ENCODE measurements around the gene RFX3.

Gene RFX3

DNA sequence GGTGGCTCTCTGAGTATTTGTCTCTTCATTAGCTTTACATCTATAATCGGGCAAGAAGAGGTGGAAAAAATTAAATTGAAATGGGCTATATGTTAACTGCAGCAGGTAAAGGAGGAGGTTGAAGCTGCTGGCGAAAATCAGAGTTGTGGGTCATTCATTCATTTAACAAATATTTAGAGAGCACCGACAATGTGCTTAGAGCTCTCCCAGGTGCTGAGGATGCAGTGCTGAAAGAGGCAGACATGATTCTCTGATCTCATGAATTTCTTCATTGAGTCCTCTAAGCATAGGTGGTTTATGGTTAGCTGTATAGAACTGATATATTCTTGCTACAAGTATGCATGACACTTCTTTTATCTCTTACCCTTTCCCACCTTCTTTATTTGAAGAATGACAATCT is 243.4 kb downstream of the RFX3 start:
- DNase-seq (ENCODE audit: low spot score), result no peak

DNA sequence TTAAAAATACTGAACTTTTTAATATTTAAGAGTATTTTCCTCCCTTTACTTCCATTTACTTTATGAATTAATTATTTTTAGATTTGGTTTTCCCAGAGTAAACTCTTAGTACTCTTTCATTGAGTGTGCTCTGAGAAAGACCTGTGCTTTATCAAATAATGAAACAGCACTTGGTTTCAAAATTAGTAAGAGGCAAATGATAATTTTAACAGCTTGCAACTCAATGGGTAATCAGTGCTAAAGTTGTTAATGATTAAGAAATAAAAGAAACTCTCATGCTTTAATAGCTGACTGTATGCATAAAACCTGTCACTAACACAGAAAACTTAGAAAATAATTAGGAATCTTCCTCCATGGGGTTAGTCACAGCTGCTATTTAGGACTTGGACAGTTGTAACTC is 244.4 kb downstream of the RFX3 start:
- DNase-seq (ENCODE audit: low spot score), result no peak

DNA sequence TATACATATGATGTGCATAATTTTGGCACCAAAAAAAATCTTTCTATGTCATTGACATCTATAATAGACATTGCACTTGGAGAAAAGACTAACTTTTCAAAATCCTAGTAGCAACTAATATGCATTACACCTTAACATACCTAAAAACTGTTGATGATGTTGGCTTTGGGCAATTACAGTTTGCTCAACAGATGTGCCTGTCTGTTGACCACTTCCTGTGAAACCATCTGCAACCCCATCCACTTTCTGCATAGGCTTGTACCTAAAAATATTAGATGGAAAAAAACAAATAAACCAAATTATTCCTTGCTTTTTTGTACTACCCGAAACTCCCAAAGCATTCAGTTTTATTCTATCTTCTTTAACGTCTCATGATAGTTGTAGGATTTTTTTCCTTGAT is 248.6 kb downstream of the RFX3 start:
- no peak for DNase-seq (ENCODE audit: low spot score)

DNA sequence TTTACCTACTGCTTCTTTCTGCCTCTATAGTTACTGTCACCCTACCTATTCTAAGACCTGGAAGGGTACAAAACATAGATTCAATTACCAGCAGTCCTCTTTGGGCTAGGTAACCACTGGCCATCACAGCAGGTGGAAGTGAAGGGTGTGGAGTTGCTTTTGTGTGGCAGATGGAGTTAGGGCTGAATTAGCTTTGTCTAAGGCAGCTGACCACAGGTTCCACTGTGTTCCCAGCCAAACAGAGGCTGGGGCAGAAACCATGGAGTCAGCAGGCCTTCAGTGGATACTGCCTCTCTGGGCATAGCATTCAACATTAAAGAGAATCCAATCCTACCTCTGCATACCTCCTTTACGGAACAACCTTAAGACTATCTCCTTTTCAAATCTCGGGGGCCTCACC is 254.2 kb downstream of the RFX3 start:
- no peak for DNase-seq (ENCODE audit: low spot score)

DNA sequence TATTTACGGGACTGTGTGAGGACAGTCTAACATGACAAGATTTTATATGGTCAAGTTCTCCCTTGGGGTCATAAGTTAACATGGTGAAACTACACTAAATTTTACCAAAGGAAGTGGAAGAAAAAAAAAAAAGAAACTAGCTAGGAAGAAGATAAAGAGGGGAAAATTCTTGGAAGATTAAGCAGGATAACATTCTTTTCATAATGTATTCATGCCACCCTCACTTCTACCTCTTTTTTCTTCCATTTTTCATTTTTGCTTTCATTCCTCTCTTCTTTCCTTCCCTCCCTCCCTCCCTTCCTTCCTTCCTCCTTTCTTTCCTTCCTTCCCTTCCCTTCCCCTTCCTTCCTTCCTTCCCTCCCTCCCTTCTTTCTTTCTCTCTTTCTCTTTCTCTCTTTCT is 254.6 kb downstream of the RFX3 start:
- DNase-seq (ENCODE audit: low spot score), result no peak

DNA sequence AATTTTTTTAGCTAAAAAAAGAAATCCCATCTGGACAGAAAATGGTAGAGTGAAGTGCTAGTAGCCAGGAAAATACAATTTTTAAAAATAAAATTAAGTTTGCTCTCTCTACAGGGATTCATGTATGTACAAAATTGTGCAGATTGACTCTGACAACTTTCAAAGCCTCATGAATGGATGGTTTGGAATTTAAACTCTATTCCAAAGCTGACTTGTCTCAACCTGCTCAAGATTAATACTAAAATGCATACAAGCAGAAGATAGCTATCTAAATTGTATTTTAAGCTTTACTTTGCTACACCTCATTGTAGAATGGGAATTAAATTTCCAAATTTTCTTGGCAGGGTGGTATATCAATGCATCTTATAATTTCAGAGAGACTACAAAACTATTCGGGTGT is 257.6 kb downstream of the RFX3 start:
- no peak for DNase-seq (ENCODE audit: low spot score)

DNA sequence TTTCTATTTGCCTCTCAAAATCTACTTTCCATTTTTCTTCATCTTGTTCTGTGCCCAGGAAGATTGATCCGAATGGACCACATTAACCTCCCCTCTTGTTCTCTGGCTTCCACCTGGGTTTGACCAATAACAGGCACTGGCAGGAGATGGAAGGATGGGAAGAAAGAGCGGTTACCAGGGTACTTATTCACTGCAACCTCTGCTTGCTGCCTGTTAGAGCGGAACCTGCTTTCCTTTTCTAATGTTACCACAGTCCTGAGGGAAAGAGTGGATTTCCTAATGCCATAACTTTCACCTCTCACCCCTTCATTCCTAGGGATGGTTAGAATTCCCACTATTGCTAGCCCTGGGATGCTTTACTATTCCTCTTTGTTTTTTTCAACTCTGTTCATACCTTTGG is 262.1 kb downstream of the RFX3 start:
- DNase-seq (ENCODE audit: low spot score), result no peak

DNA sequence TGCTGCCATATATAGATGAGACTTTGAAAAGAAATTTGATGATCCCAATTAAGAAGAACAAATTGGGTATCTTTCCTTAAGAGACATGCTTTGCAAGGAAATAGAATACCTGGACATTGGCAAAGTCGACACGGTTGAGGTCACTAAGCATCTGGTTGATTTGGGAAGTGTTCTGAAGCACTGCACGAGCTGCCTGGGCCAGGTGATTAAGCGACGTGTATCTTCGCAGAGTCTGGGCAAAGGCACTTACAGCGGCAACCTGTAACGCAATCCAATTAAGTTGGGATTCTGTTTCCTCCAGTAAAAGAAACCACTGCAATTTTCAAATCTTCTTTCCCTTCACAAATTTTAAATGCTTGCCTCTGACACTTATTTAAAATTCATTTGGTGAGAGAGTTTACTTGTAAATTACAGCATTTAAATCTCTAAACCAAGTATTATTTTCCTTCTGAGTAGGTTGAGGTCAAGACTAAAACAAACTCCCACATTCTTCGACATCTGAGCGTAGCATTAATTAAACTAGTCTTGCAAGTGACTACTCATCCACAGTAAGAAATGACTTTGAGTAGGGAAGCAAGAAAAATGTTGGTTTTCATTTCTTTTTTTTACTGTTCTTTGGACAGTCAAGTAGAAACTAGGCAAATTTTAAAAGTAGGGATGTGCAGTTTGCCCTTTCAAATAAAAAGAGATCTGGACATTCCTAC is 262.8 kb downstream of the RFX3 start:
- no peak for DNase-seq (ENCODE audit: low spot score)

DNA sequence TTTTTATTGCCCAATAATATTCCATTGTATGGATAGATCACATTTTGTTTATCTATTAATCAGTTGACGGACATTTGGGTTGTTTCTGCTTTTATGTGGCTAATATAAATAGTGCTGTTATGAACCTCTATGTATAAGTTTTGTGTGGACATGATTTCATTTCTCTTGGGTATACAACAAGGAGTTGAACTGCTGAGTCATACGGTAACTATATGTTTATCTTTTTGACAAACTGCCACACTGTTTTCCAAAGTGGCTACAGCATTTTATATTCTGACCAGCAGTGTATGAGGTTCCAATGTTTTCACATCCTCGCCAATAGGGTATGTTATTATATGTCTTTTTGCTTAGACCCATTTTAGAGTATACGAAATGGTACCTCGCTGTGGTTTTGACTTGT is 264.3 kb downstream of the RFX3 start:
- no peak for DNase-seq (ENCODE audit: low spot score)

DNA sequence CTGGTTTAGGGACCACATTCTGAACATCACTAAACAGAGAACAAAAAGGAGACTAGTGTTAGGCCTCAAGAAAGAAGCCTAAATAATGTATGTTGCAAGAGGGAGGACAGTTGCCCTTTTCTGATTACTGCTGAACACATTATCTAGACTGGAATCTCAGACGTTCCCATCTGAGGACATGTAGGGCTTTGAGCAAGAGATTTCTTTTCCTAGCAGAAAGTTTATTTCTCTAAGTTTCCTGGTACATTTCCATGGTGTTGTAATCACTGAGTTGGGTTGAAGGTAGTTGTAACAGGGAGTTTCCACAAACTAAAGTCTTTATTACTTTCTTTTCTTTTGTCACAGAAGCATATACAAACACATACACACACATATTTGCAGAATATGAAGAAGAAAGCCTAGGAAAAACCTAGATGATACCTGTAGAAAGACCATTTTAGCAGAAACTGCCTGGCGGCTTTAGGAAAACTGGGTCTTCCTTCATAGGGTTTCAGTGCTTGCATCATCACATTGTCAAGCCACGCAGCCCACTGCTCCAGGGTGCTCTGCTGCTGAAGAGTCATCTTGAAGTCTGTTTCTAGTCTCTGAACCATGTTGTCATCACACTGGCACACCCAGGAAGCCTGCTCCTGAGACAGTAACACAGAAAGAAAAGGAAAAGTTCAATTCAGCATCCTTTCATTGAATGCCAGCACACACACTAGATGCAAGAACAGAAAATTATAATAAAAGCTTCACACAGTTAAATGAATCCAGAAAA is 269.1 kb downstream of the RFX3 start:
- DNase-seq (ENCODE audit: low spot score), result no peak

DNA sequence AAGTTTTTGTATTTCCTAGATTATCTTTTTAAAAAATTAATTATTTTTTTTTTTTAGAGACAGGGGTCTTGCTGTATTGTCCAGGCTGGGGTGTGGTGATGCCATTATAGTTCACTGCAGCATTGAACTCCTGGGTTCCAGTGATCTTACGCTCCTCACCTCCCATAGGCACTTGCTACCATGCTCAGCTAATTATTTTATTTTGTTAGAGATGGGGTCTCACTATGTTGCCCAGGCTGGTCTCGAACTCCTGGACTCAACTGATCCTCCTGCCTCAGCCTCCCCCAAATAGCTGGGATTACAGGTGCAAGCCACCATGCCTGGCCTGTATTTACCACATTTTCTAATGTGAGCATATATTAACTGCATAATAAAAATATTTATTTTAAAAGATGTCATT is 274.5 kb downstream of the RFX3 start:
- DNase-seq (ENCODE audit: low spot score), result no peak

DNA sequence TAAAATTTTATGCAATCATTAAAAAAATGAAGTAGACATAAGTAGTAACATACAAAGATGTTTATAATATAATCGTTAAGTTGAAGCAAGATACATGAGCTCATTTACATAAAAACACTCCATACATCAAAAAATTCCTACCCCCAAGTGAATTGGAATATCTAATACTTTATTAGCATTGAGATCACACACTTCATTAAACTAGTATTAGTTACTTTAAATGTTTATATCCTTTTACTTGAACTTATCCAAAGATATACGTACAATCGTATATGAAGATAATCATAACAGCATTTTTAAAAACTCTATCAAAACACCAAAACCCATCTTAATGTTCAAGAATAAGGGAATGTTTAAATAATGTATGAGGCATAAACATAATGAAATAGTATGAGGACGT is 275.1 kb downstream of the RFX3 start:
- DNase-seq (ENCODE audit: low spot score), result no peak

DNA sequence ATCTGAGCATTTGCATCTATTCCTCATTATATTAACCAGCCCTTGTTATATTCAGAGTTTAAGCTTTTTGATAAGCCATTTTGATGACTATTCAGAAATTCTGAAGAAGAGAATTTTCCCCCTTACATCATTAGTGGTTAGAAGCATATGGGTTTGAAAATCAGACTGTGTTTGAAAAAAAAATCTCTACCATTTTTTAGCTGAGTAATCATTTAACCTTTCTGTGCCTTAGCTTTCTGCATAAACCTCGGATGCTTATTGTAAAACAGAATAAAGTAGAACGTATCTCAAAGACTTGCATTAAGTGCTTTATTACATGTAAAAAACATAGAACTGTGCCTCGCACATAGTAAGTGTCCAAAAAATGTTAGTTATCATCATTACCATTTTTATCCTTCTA is 278.6 kb downstream of the RFX3 start:
- no peak for DNase-seq (ENCODE audit: low spot score)

DNA sequence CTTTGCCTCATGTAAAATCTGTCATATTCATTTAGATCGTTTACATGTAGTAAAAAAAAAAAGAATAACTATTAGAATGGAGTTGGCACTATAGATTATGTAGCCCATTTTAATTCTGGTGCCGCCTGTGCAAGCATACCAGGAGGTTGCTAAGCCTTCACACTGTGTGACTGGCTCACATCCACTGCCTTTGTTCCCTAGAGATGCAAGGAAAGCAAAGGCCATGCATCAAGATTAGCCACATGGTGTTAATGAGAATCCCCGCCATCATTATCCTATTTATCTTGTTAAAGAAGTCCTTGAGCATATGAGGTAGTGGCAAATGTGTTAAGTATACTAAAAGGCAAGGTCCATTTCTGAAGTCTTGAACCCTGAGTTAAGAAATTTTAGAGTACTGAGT is 279.6 kb downstream of the RFX3 start:
- no peak for DNase-seq (ENCODE audit: low spot score)

DNA sequence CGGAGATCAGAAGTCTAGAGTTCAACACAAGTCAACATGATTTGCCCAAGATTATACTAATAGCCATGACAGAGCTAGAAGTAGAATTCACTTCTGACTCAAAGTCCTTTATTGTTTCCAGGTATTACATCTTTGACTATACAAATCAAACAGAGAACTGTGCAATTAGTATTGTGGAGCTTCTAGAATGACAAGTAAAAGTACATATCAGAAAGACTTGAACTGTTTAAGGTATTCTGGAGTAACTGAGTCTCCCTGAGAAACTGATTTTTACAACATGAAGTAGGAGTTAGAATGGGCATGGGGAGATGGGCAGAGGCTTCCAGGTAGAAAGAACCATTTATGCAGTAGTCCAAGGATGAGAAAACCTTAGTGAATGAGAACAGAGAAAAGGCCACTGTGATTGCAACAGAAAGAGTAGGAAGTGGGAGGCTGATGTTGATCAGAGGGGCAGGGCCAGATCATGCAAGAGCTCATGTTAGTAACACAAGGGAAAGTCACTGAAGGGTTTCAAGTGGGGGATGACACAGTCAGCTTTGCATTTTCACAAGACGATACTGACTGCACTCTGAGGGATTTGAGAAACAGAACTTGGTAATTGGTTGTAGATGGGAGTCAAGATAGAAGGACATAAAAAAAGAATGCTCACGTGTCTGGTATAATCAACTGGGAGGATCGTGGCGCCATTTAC is 280.7 kb downstream of the RFX3 start:
- DNase-seq (ENCODE audit: low spot score), result no peak

DNA sequence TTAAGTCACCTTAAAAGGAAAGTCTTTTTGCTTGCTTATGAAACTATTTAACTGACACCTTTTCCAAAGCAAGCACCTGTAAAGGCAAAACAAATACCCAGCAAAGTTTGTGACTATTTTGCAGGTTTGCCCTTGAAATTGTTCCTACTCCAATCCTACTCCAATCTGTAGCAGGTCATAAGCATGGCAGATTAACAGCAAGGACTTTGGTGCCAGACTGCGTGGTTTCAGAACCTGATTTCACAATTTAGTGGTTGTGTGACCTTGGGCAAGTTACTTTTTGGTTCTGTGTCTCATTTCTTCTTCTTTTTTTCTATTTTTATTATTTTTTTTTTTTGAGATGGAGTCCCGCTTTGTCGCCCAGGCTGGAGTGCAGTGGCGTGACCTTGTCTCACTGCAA is 282.1 kb downstream of the RFX3 start:
- no peak for DNase-seq (ENCODE audit: low spot score)

DNA sequence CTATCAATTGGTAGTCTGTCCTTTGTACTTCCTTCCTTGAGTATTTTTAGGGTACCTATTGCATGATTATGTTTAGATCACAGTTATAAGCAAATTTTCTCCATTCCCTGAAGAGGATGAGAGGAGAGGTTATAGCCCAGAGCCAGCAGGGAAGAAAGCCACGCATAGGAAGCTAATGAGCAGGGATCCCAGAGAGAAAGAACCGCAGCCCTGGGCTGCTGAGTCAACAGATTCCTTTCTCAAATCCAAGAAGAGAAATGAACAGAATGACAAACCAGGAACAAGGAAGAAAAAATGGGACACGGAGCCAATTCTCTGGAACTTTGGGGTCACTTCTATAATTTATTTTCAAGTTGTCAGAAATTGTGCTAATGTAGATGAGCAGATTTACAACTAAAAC is 284.5 kb downstream of the RFX3 start:
- DNase-seq (ENCODE audit: low spot score), result no peak

DNA sequence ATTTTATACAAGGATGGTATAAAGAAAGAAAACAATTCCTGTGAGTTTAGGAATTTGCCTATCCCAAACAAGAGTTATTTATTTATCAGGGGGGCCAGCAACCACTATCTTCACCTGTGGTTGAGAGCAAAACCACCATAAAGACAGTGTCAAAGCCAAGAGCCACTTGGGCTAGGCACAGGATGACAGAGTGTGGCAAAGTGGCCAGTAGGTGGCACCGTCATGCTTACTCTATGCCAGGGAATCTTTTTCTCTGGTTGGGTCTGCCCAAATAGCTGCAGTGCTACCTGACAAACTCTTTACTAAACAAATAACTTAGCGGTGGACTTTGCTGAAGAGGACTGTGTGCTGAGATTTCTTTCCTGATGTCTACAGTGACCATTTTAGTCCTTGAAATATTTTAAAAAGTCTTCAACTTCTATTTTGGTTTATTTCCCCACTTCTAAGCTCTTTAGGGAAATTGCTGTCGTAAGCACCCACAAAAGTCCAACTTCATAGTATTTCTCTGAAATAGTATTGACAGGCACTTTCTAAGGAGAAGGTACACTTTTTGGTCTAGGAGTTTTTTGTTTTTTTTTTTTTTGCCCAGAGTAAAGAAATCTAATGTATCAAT is 285.0 kb downstream of the RFX3 start:
- DNase-seq (ENCODE audit: low spot score), result peak; percentile 42

DNA sequence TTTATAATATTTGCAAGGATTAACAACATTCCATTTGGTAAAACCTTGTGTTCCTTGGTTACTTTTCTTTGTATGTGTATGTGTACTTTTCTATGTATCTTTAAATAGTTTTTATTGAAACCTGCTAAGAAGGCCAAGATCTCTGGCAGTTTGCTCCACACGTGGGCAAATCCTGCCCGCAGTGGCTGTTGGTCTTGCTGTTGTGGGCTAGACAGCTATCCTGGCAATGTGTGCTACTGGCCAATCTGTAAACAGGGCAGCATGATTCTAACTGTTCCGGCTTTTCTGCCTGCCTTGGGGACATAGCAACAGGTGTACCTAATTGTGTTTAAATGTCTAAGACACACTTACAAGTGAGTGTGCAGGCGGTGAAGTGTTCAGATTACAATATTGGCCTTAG is 286.6 kb downstream of the RFX3 start:
- DNase-seq (ENCODE audit: low spot score), result no peak

DNA sequence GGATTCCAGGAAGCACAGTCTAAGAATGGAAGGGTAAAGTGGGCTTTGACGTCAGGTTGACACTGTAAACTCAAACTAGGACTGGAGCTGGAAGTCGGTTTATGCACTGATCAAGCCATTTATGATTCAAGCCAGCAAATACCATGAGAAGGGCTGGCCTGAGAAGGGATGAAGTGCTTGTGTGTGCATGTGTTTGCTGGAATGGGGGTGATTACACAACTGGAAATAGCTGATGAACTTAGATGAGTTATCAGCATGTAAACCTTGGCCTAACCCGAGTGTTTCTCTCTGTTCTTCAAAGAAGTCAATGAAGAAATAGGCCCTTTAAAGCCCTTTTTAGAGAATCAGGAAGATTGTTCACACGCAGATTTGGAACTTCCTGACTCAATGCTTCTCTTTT is 287.6 kb downstream of the RFX3 start:
- DNase-seq (ENCODE audit: low spot score), result peak; percentile 7

DNA sequence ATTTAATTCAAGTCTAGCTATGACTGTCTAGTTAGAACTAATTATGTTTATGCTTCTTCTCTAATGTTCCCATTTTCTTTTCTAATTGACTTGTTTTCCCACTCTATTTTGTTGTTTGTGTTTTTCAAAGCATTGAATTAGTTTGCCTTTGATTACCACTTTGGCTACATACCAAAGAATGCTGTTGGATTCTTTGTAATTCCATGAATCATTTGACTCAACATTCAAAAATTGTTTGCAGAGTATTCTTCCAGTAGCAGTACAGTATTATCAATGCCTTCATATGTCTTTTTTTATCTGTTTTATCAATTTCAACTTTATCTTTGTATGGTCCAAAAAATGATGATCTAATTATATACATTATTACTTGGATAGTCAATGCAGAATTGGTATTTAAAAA is 288.7 kb downstream of the RFX3 start:
- no peak for DNase-seq (ENCODE audit: low spot score)

DNA sequence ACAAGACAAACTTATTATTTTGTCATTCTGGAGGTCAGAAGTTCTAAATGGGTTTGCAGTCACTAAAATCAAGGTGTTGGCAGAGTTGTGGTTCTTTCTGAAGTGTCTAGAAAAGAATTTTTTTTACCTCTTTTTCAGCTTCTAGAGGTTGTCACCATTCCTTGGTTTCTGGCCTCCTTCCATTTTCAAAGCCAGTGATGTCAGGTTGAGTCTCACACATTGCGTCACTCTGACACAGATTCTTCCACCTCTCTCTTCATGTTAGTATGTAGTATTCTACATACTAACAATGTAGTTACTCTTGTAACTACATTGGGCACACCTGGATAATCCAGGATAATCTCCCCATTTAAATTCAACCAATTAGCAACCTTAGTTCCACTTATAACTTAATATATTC is 290.3 kb downstream of the RFX3 start:
- no peak for DNase-seq (ENCODE audit: low spot score)

DNA sequence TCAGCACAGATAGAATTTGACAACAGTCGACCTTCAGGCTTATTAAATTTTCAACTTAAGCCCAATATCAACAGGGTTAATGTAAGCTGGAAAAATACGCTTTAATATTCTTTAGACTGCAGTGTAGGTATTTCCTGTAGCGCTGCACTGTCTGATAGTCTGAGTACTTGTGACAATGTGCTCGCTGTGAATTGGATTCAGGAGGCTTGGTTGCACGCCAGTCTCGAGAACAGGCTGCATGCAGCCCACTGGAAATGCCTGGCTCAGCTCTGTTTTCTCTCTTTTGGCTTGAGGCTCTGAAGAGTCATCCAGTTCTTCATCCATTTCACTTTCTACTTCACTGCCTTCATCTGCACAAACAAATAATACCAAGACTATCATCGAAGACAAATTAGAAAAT is 300.9 kb downstream of the RFX3 start:
- DNase-seq (ENCODE audit: low spot score), result no peak
